Panc1 (cell line): ENCODE measurements around the gene SLC25A6.

Experiments used
- POLR2AphosphoS5 ChIP-seq: IDR thresholded peaks from 2 replicates; pipeline ENCODE4 v1.6.1; 2012; ENCODE audit warnings: mild to moderate bottlenecking, low read depth, low read length, moderate library complexity
- SIN3A ChIP-seq: IDR thresholded peaks from 2 replicates; pipeline ENCODE4 v1.6.1; 2012; ENCODE audit warnings: low read depth, mild to moderate bottlenecking, low read length, moderate library complexity, borderline replicate concordance; ENCODE audit not compliant: insufficient read depth
- TCF7L2 ChIP-seq: IDR thresholded peaks from 2 replicates; pipeline ENCODE4 v1.6.1; 2011; ENCODE audit warnings: mild to moderate bottlenecking, low read depth, low read length, inconsistent platforms
- TF ChIP-seq, protein P1 (sequence below): fragments of 450-650 bp; IDR thresholded peaks from 2 replicates; pipeline ENCODE4 v1.5.1; 2017; ENCODE audit warnings: mild to moderate bottlenecking

- TF ChIP-seq, protein P1, sequence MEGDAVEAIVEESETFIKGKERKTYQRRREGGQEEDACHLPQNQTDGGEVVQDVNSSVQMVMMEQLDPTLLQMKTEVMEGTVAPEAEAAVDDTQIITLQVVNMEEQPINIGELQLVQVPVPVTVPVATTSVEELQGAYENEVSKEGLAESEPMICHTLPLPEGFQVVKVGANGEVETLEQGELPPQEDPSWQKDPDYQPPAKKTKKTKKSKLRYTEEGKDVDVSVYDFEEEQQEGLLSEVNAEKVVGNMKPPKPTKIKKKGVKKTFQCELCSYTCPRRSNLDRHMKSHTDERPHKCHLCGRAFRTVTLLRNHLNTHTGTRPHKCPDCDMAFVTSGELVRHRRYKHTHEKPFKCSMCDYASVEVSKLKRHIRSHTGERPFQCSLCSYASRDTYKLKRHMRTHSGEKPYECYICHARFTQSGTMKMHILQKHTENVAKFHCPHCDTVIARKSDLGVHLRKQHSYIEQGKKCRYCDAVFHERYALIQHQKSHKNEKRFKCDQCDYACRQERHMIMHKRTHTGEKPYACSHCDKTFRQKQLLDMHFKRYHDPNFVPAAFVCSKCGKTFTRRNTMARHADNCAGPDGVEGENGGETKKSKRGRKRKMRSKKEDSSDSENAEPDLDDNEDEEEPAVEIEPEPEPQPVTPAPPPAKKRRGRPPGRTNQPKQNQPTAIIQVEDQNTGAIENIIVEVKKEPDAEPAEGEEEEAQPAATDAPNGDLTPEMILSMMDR, result no peak
- TF ChIP-seq POLR2AphosphoS5 (no peak), TCF7L2 (no peak), SIN3A (no peak)
Observed at GRCh38 chrX:1400742-1401471, 9.0 kb upstream of the SLC25A6 start.
